PC-3 (cell line): ENCODE results near the gene RIMOC1. TPM values are rescaled to one million over a fixed set of nuclear protein-coding genes. Genes with fewer than 3 reads are reported as not detected.
"Not testable (repeated sequence)": the region's sequence is repeated elsewhere in the genome, so short reads cannot be mapped to it uniquely, and the experiment has no call there.

Experiments
- ATAC-seq: fragments of 200-7000 bp; cut with Tn5 transposase; 2 replicates; pipeline ENCODE4 v1.9.1; 2020; ENCODE audit warnings: mild to moderate bottlenecking, moderate library complexity
- BruUV-seq: library from RNA; stranded (reverse); fragments of 400-500 nt; replicated peaks from 2 replicates; lab custom pipeline; 2021; lab: Mats Ljungman, UMichigan
- CTCF ChIA-PET: fragments of 300-600 bp; sonication (Branson Sonifier 250); formaldehyde crosslinking; loops from one replicate; lab custom pipeline; 2022; ENCODE audit warnings: antibody characterized with exemption; lab: Charles Lee
- POLR2A ChIA-PET: fragments of 300-600 bp; sonication (Branson Sonifier 250); formaldehyde crosslinking; loops from one replicate; lab custom pipeline; 2022; ENCODE audit warnings: antibody characterized with exemption; ENCODE audit not compliant: unreplicated experiment; lab: Charles Lee
- DNase-seq: peaks from one replicate; pipeline ENCODE4 v3.0.0-alpha.2; 2015
- H2AFZ ChIP-seq: fragments of 300-600 bp; sonication (generic); 2 replicates; pipeline ENCODE4 v1.6.0; 2016; ENCODE audit warnings: antibody characterized with exemption, low read length
- H3F3A ChIP-seq: fragments of 300-600 bp; sonication (generic); one replicate; pipeline ENCODE4 v1.6.0; 2017; ENCODE audit warnings: antibody characterized with exemption, low read length, control low read depth, mild to moderate bottlenecking; ENCODE audit not compliant: unreplicated experiment
- H3K27ac ChIP-seq: fragments of 300-600 bp; sonication (generic); 2 replicates; pipeline ENCODE4 v1.5.1; 2016; ENCODE audit warnings: mild to moderate bottlenecking, low read length
- H3K27me3 ChIP-seq: fragments of 300-600 bp; sonication (generic); 2 replicates; pipeline ENCODE4 v1.6.1; 2016; ENCODE audit warnings: low read length, mixed read lengths
- H3K36me3 ChIP-seq: fragments of 300-600 bp; sonication (generic); 2 replicates; pipeline ENCODE4 v1.6.1; 2016; ENCODE audit warnings: low read depth, mixed run types, low read length, mixed read lengths
- H3K4me1 ChIP-seq: fragments of 300-600 bp; sonication (generic); 2 replicates; pipeline ENCODE4 v1.5.1; 2016; ENCODE audit warnings: low read length; ENCODE audit not compliant: insufficient read depth
- H3K4me2 ChIP-seq: fragments of 300-600 bp; sonication (generic); 2 replicates; pipeline ENCODE4 v1.6.0; 2016; ENCODE audit warnings: low read length
- H3K4me3 ChIP-seq: fragments of 300-600 bp; sonication (generic); 2 replicates; pipeline ENCODE4 v1.5.1; 2016; ENCODE audit warnings: mild to moderate bottlenecking, low read length, mixed read lengths
- H3K79me2 ChIP-seq: fragments of 300-600 bp; sonication (generic); 2 replicates; pipeline ENCODE4 v1.6.1; 2017; ENCODE audit warnings: low read length, mixed read lengths
- H3K9ac ChIP-seq: fragments of 300-600 bp; sonication (generic); 2 replicates; pipeline ENCODE4 v1.6.0; 2016; ENCODE audit warnings: mild to moderate bottlenecking, low read length
- H3K9me2 ChIP-seq: fragments of 300-600 bp; sonication (generic); replicated peaks from 2 replicates; pipeline ENCODE4 v1.6.1; 2016; ENCODE audit warnings: mixed run types, low read length, mixed read lengths
- H3K9me3 ChIP-seq: fragments of 300-600 bp; sonication (generic); 2 replicates; pipeline ENCODE4 v1.6.1; 2016; ENCODE audit warnings: low read length, mixed read lengths
- H4K20me1 ChIP-seq: fragments of 300-600 bp; sonication (generic); 2 replicates; pipeline ENCODE4 v1.6.1; 2016; ENCODE audit warnings: low read length, mixed read lengths
- EZH2 ChIP-seq: fragments of 300-600 bp; sonication (generic); IDR thresholded peaks from one replicate; pipeline ENCODE4 v1.6.1; 2017; ENCODE audit warnings: antibody characterized with exemption, mild to moderate bottlenecking, low read length; ENCODE audit not compliant: unreplicated experiment
- EZH2phosphoT487 ChIP-seq: fragments of 300-600 bp; sonication (generic); IDR thresholded peaks from 2 replicates; pipeline ENCODE4 v1.6.1; 2018; ENCODE audit warnings: mild to moderate bottlenecking, antibody characterized with exemption, low read length, borderline replicate concordance
- intact Hi-C: fragments of 100-400 bp; cut with micrococcal nuclease; formaldehyde crosslinking; loops from 2 replicates; pipeline ENCODE4 v1.9.0; 2023
- total RNA-seq: library from RNA; depleted of rRNA; stranded (reverse); fragments of >200 nt; gene quantifications from 2 replicates; pipeline ENCODE4 v1.2.3, GENCODE V29; 2014
- TF ChIP-seq, protein P1 (sequence below): fragments of 300-600 bp; sonication (generic); conservative IDR thresholded peaks from 2 replicates; pipeline ENCODE4 v1.5.1; 2017; ENCODE audit warnings: antibody characterized with exemption, low read depth, mild to moderate bottlenecking, low read length

RIMOC1 gene
- total RNA-seq, 1 experiment from 2014 or later = 11.3 TPM

GRCh38 chr5:41935544-41935943 lies 31.4 kb downstream of the RIMOC1 start:
- DNase-seq (no peak), ATAC-seq (no peak)
- Histone ChIP-seq H3K36me3 (no peaks in the 10 kb centered on the region), H3K9me3 (no peaks in the 10 kb centered on the region), H3K4me3 (no peak overlapping the region), H3K9ac (no peak overlapping the region), H3F3A (no peaks in the 10 kb centered on the region), H2AFZ (no peak overlapping the region), H3K9me2 (no peaks in the 10 kb centered on the region), H3K27ac (no peak overlapping the region), H3K79me2 (no peaks in the 10 kb centered on the region), H3K4me2 (no peak overlapping the region), H4K20me1 (no peaks in the 10 kb centered on the region), H3K27me3 (no peaks in the 10 kb centered on the region), H3K4me1 (0 out of 2 replicates have a peak, but pooled peaks cover under 1% of the 10 kb centered on the region)
- intact Hi-C loops = no loop called here
- POLR2A ChIA-PET = no interaction called here
- BruUV-seq = no TSS peak
- TF ChIP-seq, protein P1, sequence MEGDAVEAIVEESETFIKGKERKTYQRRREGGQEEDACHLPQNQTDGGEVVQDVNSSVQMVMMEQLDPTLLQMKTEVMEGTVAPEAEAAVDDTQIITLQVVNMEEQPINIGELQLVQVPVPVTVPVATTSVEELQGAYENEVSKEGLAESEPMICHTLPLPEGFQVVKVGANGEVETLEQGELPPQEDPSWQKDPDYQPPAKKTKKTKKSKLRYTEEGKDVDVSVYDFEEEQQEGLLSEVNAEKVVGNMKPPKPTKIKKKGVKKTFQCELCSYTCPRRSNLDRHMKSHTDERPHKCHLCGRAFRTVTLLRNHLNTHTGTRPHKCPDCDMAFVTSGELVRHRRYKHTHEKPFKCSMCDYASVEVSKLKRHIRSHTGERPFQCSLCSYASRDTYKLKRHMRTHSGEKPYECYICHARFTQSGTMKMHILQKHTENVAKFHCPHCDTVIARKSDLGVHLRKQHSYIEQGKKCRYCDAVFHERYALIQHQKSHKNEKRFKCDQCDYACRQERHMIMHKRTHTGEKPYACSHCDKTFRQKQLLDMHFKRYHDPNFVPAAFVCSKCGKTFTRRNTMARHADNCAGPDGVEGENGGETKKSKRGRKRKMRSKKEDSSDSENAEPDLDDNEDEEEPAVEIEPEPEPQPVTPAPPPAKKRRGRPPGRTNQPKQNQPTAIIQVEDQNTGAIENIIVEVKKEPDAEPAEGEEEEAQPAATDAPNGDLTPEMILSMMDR = no peak
- no peak for TF ChIP-seq EZH2phosphoT487
- no peak for TF ChIP-seq EZH2
- CTCF ChIA-PET = no interaction called here

DNA sequence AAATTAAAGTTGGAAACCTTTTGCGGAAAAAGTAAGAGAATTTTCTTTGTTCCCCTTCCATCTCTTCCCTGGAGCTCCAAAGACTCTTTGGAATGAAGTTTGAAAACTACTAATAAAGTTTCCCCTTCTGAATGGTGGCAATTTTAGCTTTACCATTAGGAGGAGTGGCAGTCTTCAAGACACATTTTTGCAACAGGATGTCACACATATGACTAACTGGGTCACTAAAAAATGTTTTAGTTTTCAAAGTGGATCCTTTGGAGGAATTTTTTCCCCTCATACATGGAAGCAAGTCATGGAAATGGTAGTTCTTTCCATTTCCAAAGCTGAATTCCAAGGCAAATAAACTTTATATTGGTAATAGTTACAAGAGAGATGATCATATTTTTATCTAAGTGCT lies 36.5 kb downstream of the RIMOC1 start:
- DNase-seq = peak; percentile 22
- CTCF ChIA-PET = no interaction called here
- intact Hi-C loops = no loop called here

DNA sequence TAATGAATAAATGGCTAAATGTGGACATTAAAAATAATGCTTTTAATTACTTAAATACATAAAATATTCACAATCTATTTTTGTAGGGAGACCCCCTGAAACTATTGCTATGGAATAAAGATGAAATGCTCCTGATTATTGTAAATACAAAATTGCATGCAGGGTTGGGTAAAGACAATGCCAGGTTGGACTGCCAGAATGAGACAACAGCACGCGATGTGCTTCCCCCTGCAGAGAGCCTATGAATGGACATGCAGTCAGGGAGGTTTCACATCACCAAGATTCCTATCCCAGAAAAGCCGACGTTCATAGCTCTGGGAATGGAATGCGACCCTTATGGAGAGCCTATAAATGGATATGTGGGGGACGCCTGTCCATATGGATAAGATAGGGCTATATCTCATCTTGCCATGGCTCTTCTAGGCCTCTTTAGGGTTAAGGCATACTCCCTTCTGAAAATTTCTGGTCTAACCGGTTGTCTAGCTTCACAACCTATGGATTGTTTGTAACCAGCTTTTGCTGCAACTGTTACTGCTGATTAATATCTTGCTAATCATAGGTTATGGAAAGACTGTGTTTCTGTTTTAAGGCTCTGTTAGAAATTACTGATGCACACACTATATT lies 41.3 kb downstream of the RIMOC1 start:
- DNase-seq = peak; percentile 17
- H3K4me3 ChIP-seq, H3K9me2 ChIP-seq, H3K4me2 ChIP-seq, POLR2A ChIA-PET, H2AFZ ChIP-seq, BruUV-seq, CTCF ChIA-PET, H3F3A ChIP-seq, H3K4me1 ChIP-seq, H3K27me3 ChIP-seq, intact Hi-C loops, H3K9ac ChIP-seq, H3K79me2 ChIP-seq, H3K27ac ChIP-seq, ATAC-seq, H3K36me3 ChIP-seq, H3K9me3 ChIP-seq, H4K20me1 ChIP-seq: not testable (repeated sequence)

More for the DNA sequence above, 36.5 kb downstream of the RIMOC1 start:
- Histone ChIP-seq H3K9me2 (no peaks in the 10 kb centered on the region), H3K27ac (no peak overlapping the region), H3K79me2 (no peaks in the 10 kb centered on the region), H3K9me3 (no peaks in the 10 kb centered on the region), H3K4me2 (no peak overlapping the region), H2AFZ (no peak overlapping the region), H3K4me3 (no peak overlapping the region), H4K20me1 (no peaks in the 10 kb centered on the region), H3K9ac (no peak overlapping the region), H3K4me1 (0 out of 2 replicates have a peak, but pooled peaks cover 3% of the 10 kb centered on the region), H3K36me3 (no peaks in the 10 kb centered on the region), H3F3A (no peaks in the 10 kb centered on the region), H3K27me3 (no peaks in the 10 kb centered on the region)
- POLR2A ChIA-PET = no interaction called here
- BruUV-seq = no TSS peak
- ATAC-seq = no peak
- TF ChIP-seq, protein P1 = no peak
- TF ChIP-seq EZH2 = no peak
- TF ChIP-seq EZH2phosphoT487 = no peak
